ENCODE measurements around the gene MAGEA9B.
"Not testable (repeated sequence)": the region's sequence is repeated elsewhere in the genome, so short reads cannot be mapped to it uniquely, and the experiment has no call there.

Gene MAGEA9B

DNA sequence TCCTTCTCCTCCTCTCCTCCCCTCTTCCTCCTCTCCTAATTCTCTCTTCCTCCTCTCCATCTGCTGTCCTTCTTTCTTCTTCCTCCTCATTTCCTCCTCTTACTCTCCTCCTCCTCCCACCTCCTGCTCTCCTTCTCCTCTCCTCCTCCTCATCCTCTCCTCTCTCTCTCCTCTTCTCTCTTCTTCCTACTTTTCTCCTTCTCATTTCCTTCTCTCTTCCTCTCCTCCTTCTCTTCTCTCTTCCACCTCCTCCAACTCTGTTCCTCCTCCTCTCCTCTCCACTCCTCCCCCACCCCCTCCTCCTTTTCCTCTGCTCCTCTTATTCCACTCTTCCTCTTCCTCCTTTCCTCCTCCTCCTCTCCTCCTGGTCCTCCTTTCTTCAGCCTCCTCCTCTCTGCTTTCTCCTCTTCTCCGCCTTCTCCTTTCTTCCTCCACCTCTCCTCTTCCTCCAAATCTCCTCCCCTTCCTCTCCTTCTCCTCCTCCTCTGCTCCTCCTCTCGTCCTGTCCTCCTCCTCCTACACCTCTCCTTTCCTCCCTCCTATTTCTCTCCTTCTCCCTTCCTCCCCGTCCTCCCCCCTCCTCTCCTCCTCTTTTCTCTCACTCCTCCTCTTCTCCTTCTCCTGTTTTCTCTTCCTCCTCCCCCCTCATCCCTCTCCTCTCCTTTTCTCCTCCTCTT lies 52.2 kb downstream of the MAGEA9B start:
- not testable (repeated sequence) for DNase-seq (ENCODE audit: low read depth)

DNA sequence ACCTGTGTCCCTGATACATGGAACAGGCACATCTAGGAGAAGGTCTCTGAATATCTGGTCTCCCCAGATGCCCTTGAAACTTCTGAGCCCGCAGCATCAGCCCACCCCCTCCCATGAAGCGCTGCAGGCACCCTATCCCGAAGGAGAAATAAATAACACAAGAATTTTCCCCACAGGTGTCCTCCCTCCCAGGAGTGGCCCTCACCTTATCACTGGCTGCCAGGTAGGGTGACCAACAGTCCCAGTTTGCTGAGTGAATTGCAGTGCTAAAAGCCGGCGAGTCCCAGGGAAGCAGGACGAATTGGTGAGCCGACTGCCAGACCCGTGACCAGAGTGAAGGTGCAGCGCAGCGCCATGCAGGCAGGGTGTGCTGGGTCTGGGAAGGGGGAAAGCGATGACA lies 53.3 kb downstream of the MAGEA9B start:
- DNase-seq (ENCODE audit: low read depth) = not testable (repeated sequence)

DNA sequence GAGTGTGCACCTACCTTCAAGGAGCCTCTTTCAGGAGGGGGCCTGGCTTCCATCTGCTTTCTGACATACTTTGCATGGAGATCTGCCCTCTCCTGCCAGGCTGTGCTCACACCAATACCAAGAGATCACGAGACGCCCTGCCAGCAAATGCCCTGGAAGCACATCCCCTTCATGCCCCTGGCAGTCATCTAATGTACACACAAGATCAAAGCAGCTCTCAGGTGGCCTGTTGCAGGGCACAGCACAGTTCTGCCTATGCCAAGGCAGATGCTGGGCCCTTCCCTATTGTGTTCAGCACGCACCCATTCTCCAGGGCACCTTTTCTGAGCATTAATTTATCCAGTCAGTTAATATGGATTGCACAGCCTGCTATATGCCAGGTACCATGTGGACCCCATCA lies 54.4 kb downstream of the MAGEA9B start:
- DNase-seq (ENCODE audit: low read depth) = not testable (repeated sequence)
